H7 (cell line): ENCODE measurements around the gene HSD3B7. TPM values are rescaled to one million over a fixed set of nuclear protein-coding genes. Genes with fewer than 3 reads are reported as not detected.
A peak's percentile ranks its signal among the peaks of the same experiment; 100 is the strongest.

Source experiments
- DNase-seq: peaks from one replicate; pipeline ENCODE4 v3.0.0; 2012
- H3K27me3 ChIP-seq: 2 replicates; pipeline ENCODE4 v1.6.0; 2011; ENCODE audit warnings: mild to moderate bottlenecking, low read length; ENCODE audit not compliant: control insufficient read depth, insufficient read depth
- H3K36me3 ChIP-seq: replicated peaks from 2 replicates; pipeline ENCODE4 v1.5.1; 2011; ENCODE audit warnings: low read length; ENCODE audit not compliant: control insufficient read depth, insufficient read depth
- H3K4me3 ChIP-seq: 2 replicates; pipeline ENCODE4 v1.5.1; 2011; ENCODE audit warnings: low read depth, mild to moderate bottlenecking, control low read depth, low read length, moderate library complexity; ENCODE audit not compliant: insufficient read depth
- total RNA-seq: library from RNA; depleted of rRNA; stranded (reverse); fragments of >200 nt; shearing (Covaris generic); gene quantifications from 2 replicates; pipeline ENCODE4 v1.2.3, GENCODE V29; 2014

HSD3B7 gene
- total RNA-seq, 1 experiment from 2014 or later = 4.4 TPM

- peak overlapping the region; percentile 43 for H3K4me3 ChIP-seq
- no peaks in the 10 kb centered on the region for H3K27me3 ChIP-seq
- peak; percentile 92 for DNase-seq
- peaks cover 4% of the 10 kb centered on the region for H3K36me3 ChIP-seq
These were observed 558 bp downstream of the HSD3B7 start for GRCh38 chr16:30985401-30986128.

DNA sequence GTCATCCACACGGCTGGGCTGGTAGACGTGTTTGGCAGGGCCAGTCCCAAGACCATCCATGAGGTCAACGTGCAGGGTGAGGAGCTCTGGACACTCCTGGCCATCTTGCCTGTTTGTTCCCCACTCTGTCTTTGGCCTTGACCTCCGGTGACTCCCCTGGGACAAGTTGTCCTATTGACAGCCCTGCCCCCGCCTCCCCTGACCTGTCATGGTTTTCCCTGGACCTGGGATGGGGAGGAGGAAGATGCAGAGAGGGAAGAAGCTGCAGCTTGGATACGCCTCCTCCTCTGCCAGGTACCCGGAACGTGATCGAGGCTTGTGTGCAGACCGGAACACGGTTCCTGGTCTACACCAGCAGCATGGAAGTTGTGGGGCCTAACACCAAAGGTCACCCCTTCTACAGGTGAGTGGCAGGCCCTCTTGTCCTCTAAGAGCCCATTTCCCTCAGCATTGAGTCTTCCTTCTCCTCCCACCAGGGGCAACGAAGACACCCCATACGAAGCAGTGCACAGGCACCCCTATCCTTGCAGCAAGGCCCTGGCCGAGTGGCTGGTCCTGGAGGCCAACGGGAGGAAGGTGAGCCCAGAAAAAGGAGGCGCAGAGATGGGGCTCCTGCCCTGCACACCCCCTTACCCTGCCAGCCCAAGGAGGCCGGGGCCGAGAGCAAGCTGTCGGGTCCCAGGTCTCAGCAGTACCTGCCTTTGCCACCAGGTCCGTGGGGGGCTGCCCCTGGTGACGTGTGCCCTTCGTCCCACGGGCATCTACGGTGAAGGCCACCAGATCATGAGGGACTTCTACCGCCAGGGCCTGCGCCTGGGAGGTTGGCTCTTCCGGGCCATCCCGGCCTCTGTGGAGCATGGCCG is 1.4 kb downstream of the HSD3B7 start:
- Histone ChIP-seq H3K36me3 (peaks cover 3% of the 10 kb centered on the region), H3K27me3 (no peaks in the 10 kb centered on the region), H3K4me3 (no peak overlapping the region)
- no peak for DNase-seq

- Histone ChIP-seq H3K27me3 (no peaks in the 10 kb centered on the region), H3K36me3 (no peaks in the 10 kb centered on the region; the same call in none of the 2 replicates), H3K4me3 (no peak overlapping the region)
- no peak for DNase-seq
These were observed 2.7 kb downstream of the HSD3B7 start for GRCh38 chr16:30987581-30988190.

DNA sequence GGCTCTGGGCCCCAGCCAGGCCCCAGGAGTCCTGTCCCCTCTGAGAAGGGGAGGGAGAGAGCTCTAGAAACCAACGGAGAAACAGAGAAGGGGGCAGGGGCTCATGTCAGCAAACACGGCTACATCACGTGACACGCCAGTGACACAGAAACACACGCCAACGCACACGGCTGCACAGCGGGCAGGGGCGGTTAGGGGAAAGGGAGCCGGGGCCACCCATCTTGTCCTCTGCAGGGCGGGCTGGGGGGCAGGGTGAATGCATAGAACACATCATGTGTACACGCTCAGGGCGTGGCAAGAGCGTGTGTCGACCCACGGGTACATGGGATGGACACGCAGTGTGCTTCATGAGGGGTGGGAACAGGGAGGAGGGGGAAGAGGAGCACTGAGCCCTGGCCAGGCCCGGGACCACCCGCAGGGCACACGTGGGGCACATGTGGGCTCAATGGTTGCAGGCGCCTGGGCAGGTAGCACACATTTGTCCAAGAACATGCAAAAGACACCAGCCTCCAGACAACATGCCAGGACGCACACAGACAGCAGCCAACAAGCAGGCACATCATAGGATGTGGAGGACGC is 4.6 kb downstream of the HSD3B7 start:
- no peak for DNase-seq

GRCh38 chr16:30990105-30990504 is 5.1 kb downstream of the HSD3B7 start:
- Histone ChIP-seq H3K36me3 (no peaks in the 10 kb centered on the region; the same call in 1 of the 2 replicates), H3K4me3 (no peak overlapping the region), H3K27me3 (no peaks in the 10 kb centered on the region)
- DNase-seq = no peak

More for the DNA sequence above, 4.6 kb downstream of the HSD3B7 start:
- no peaks in the 10 kb centered on the region for H3K27me3 ChIP-seq
- no peaks in the 10 kb centered on the region; the same call in 1 of the 2 replicates for H3K36me3 ChIP-seq
- H3K4me3 ChIP-seq = no peak overlapping the region

- H3K27me3 ChIP-seq = no peaks in the 10 kb centered on the region
- no peaks in the 10 kb centered on the region; the same call in 1 of the 2 replicates for H3K36me3 ChIP-seq
- no peak overlapping the region for H3K4me3 ChIP-seq
- no peak for DNase-seq
These were observed 6.0 kb downstream of the HSD3B7 start for GRCh38 chr16:30991052-30991451.

DNA sequence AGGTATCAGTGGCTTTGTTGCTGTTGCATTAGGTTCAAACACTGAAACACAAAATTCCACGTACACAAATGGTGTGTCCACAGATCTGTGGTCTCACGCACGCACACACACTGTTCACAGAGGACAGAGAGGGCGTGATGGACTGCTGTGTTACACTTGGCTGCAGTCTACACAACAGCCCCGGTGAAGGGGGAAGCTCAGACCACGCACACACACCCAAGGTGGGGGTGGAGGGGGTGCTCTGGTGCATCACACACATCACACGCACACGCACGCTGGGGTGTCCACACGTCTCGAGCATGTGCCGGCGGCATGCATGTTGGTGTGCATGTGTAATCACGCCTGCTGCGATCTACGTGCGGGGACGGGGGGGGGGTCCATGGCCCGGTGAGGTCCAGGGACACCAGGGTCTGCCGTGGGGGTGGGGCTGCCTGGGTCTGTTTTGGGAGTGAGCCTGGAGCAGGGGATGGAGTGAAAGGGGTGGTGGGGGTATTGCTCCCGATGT is 7.3 kb downstream of the HSD3B7 start:
- H3K36me3 ChIP-seq = no peaks in the 10 kb centered on the region; the same call in 1 of the 2 replicates
- no peak for DNase-seq
- no peaks in the 10 kb centered on the region; the same call in 1 of the 2 replicates for H3K27me3 ChIP-seq
- no peak overlapping the region for H3K4me3 ChIP-seq

DNA sequence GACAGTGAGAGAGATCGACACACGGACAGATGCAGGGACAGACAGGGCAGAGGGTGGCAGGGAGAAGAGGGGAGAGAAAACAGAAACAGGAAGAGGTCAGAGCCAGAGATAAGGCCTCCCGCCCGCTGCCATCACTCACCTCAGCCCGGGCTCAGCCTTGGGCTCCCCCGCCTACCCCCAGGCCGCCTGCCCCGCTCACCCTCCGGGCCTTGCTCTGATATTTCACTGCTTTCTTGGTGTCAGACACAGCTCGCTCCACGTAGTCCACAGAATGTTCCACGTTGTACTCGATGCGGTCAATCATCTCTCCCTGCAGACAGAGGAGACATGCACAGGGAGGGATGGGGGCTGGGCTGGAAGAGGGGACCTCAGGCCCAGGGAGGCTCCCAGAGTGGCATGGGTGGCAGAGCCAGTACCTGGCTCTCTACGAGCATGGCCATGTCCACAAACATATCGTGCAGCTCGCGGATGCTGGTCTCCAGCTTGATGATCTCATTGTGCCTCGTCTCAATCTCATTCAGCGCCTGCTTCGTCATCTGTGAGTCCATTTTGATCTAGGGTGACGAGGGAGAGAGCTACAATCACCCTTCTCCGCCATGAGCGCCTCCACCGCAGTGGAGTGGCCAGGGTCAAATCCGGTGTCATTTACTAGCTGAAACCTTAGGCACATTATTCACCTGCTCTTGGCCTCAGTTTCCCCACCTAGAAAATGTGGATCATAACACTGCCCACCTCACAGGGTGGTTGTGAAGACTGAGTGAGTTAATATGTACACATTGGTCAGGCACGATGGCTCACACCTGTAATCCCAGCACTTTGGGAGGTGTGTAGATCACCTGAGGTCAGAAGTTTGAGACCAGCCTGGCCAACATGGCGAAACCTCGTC is 8.2 kb downstream of the HSD3B7 start:
- Histone ChIP-seq H3K36me3 (no peaks in the 10 kb centered on the region; the same call in 1 of the 2 replicates), H3K27me3 (no peaks in the 10 kb centered on the region; the same call in 1 of the 2 replicates), H3K4me3 (no peak overlapping the region)
- no peak for DNase-seq

GRCh38 chr16:30995927-30996323 is 10.9 kb downstream of the HSD3B7 start:
- H3K36me3 ChIP-seq = no peaks in the 10 kb centered on the region; the same call in 1 of the 2 replicates
- H3K27me3 ChIP-seq = no peaks in the 10 kb centered on the region; the same call in 1 of the 2 replicates
- DNase-seq = no peak
- peak overlapping the region; percentile 67 for H3K4me3 ChIP-seq

- no peaks in the 10 kb centered on the region; the same call in 1 of the 2 replicates for H3K27me3 ChIP-seq
- no peaks in the 10 kb centered on the region for H3K36me3 ChIP-seq
- peak overlapping the region; percentile 67 for H3K4me3 ChIP-seq
- DNase-seq = no peak
These were observed 11.4 kb downstream of the HSD3B7 start for GRCh38 chr16:30996324-30996984.

DNA sequence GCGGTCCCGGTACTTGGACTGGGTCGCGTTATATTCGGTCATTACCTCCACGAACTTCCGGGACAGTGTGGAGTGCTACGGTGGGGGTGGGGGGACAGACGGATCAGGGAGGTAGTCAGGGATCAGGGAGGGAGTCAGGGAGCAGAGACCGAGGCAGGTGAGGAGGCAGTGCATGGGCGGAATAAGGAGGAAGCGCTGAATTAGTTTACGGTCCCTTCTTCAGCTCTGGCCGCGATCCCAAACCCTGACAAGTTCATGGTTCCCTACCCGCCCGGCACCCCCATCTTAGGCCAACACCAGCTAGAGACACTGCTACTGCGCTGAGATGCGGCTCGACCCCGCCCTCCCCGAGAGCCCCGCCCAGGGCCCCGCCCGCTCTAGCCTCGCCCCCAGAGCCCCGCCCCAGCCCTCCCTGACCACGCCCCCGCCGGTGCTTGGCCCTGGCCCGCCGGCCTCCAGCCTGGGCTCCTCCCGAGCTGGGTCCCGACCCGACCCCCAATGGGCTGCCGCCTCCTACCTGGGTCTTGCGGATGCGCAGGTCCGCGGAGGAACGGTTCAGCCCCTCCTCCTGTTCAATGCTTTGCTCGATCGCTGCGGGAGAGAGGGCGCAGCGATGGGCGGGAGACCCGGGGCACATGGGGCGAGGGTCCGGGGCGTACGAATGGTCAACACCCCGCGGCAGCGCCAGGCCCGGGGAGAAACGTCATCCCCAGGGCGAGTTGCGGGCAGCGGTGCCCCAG is 12.1 kb downstream of the HSD3B7 start:
- no peaks in the 10 kb centered on the region; the same call in 1 of the 2 replicates for H3K27me3 ChIP-seq
- H3K4me3 ChIP-seq = peak overlapping the region; percentile 67
- no peaks in the 10 kb centered on the region for H3K36me3 ChIP-seq
- peak; percentile 100 for DNase-seq
